ENCODE data around the gene DENND5A. TPM values are rescaled to one million over a fixed set of nuclear protein-coding genes. Genes with fewer than 3 reads are reported as not detected.

Gene DENND5A
- total and polyA plus RNA-seq, 2 of the 8 experiments (the other 6 are each of a cell fraction or from before 2014, with no cell fraction given): 65.7 to 139 TPM

GRCh38 chr11:9264316-9265210 lies 587 bp downstream of the DENND5A start (continued):
- TF ChIP-seq CHD7 (IDR thresholded peaks at IDR 0.05; ENCODE audit: insufficient replicate concordance, low read length): no peak
- no peak for TF ChIP-seq RFX5 (IDR thresholded peaks at IDR 0.05; ENCODE audit: borderline replicate concordance, low read depth, low read length)
- no peak for TF ChIP-seq JUN (IDR thresholded peaks at IDR 0.05; ENCODE audit: low read depth, low read length)
- no peak for TF ChIP-seq CEBPB (IDR thresholded peaks at IDR 0.05; ENCODE audit: low read depth, low read length)
- no peak for TF ChIP-seq CHD2 (IDR thresholded peaks at IDR 0.05; ENCODE audit: low read length)
- TF ChIP-seq JUND (IDR thresholded peaks at IDR 0.05; ENCODE audit: low read length): no peak
- no peak for TF ChIP-seq MAX (IDR thresholded peaks at IDR 0.05)
- TF ChIP-seq SP2 (IDR thresholded peaks at IDR 0.05; ENCODE audit: low read length): no peak
- TF ChIP-seq USF2 (IDR thresholded peaks at IDR 0.05; ENCODE audit: low read length): no peak

All from H1 (cell line).